Tibial nerve (tissue), 3 donors: Measurements from ENCODE around the gene SEC14L5.

Experiments
- CTCF ChIP-seq, 5 experiments: fragments of 200-600 bp in 3 of 5; fragments of 450-650 bp in 2 of 5; sonication (generic) in 3 of 5; IDR thresholded peaks; one replicate each; pipeline ENCODE4 v1.5.1; 2016 to 2019; ENCODE audit warnings: antibody characterized with exemption in 5 of 5, mild to moderate bottlenecking in 3 of 5, moderate library complexity in 2 of 5
- POLR2A ChIP-seq, 2 donors: fragments of 450-650 bp; IDR thresholded peaks; one replicate each; pipeline ENCODE4 v1.6.1; 2017; ENCODE audit warnings: antibody characterized with exemption in 2 of 2, mild to moderate bottlenecking in 2 of 2, moderate library complexity in 2 of 2

GRCh38 chr16:4962716-4963115, 4.6 kb downstream of the SEC14L5 start:
- TF ChIP-seq CTCF (IDR thresholded peaks at IDR 0.05) = no peak
- peak in 1 of 2 donors; percentile 21 for TF ChIP-seq POLR2A (IDR thresholded peaks at IDR 0.05)
